Caco-2 (cell line): ENCODE data around the gene ATIC. TPM values are rescaled to one million over a fixed set of nuclear protein-coding genes. Genes with fewer than 3 reads are reported as not detected.

Experiments
- BruUV-seq: library from RNA; stranded (reverse); fragments of 400-500 nt; replicated peaks from 2 replicates; lab custom pipeline; 2021; lab: Mats Ljungman, UMichigan
- CTCF ChIA-PET: fragments of 300-600 bp; sonication (Branson Sonifier 250); formaldehyde crosslinking; loops from one replicate; lab custom pipeline; 2022; ENCODE audit warnings: antibody characterized with exemption; lab: Charles Lee
- POLR2A ChIA-PET: fragments of 300-600 bp; sonication (Branson Sonifier 250); formaldehyde crosslinking; loops from one replicate; lab custom pipeline; 2022; ENCODE audit warnings: antibody characterized with exemption; lab: Charles Lee
- DNase-seq, 2 experiments: peaks; one replicate each; pipeline versions ENCODE4 v3.0.0 to v3.0.0-alpha.2; 2020 to 2022
- H3K27me3 ChIP-seq: replicated peaks from 2 replicates; pipeline ENCODE4 v1.6.0; 2011; ENCODE audit warnings: low read length; ENCODE audit not compliant: control insufficient read depth, insufficient read depth
- H3K36me3 ChIP-seq: 2 replicates; pipeline ENCODE4 v1.5.1; 2011; ENCODE audit warnings: low read length; ENCODE audit not compliant: control insufficient read depth, insufficient read depth
- H3K4me1 ChIP-seq: fragments of 250-450 bp; sonication (Bioruptor Pico); 2 replicates; pipeline ENCODE4 v1.5.1; 2020; ENCODE audit warnings: mild to moderate bottlenecking
- H3K4me3 ChIP-seq: 2 replicates; pipeline ENCODE4 v1.5.1; 2011; ENCODE audit warnings: low read depth, mild to moderate bottlenecking, control low read depth, low read length
- H3K9me3 ChIP-seq: fragments of 250-450 bp; sonication (Bioruptor Pico); 2 replicates; pipeline ENCODE4 v1.5.1; 2020; ENCODE audit warnings: mild to moderate bottlenecking, moderate library complexity
- H3K27ac Mint-ChIP-seq: one replicate; pipeline ENCODE4 v1.8.0; 2022; ENCODE audit warnings: mixed read lengths; ENCODE audit not compliant: unreplicated experiment
- H3K27me3 Mint-ChIP-seq: one replicate; pipeline ENCODE4 v1.8.0; 2022; ENCODE audit warnings: mixed read lengths; ENCODE audit not compliant: insufficient read depth, unreplicated experiment
- H3K36me3 Mint-ChIP-seq: one replicate; pipeline ENCODE4 v1.8.0; 2022; ENCODE audit warnings: mild to moderate bottlenecking, mixed read lengths; ENCODE audit not compliant: insufficient read depth, unreplicated experiment
- H3K4me1 Mint-ChIP-seq: one replicate; pipeline ENCODE4 v1.8.0; 2022; ENCODE audit warnings: low read depth, mixed read lengths; ENCODE audit not compliant: unreplicated experiment
- H3K4me3 Mint-ChIP-seq: one replicate; pipeline ENCODE4 v1.8.0; 2022; ENCODE audit warnings: mild to moderate bottlenecking, moderate library complexity, mixed read lengths; ENCODE audit not compliant: unreplicated experiment
- H3K9me3 Mint-ChIP-seq: one replicate; pipeline ENCODE4 v1.8.0; 2022; ENCODE audit warnings: mixed read lengths; ENCODE audit not compliant: unreplicated experiment
- CTCF ChIP-seq, 2 experiments: fragments of 200-600 bp in 1 of 2; IDR thresholded peaks; 1 replicate in 1 of 2; 2 replicates in 1 of 2; pipeline versions ENCODE4 v1.5.1 to v1.8.0; 2011 to 2022; ENCODE audit warnings: antibody characterized with exemption in 1 of 2, control low read depth in 1 of 2, inconsistent platforms in 1 of 2, low read depth in 1 of 2, low read length in 1 of 2, mild to moderate bottlenecking in 1 of 2, moderate library complexity in 1 of 2; ENCODE audit not compliant: insufficient read depth in 1 of 2, severe bottlenecking in 1 of 2, unreplicated experiment in 1 of 2
- intact Hi-C: fragments of 100-400 bp; cut with micrococcal nuclease; formaldehyde crosslinking; loops from one replicate; pipeline ENCODE4 v1.10.0; 2022; ENCODE audit not compliant: unreplicated experiment
- total RNA-seq: library from RNA; stranded (reverse); gene quantifications from 2 replicates; pipeline ENCODE4 v1.2.3, GENCODE V29; 2022

The ATIC gene
- total RNA-seq, 1 experiment from 2014 or later = 318 TPM

- no peak for TF ChIP-seq CTCF (IDR thresholded peaks at IDR 0.05; ENCODE audit: insufficient read depth in 1 of 2, low read depth in 1 of 2, low read length in 1 of 2, severe bottlenecking in 1 of 2, unreplicated experiment in 1 of 2)
- BruUV-seq = no TSS peak
- no peaks in the 10 kb centered on the region for H3K9me3 ChIP-seq
- H3K4me3 Mint-ChIP-seq = no peak overlapping the region
- H3K36me3 ChIP-seq = no peaks in the 10 kb centered on the region
- no peaks in the 10 kb centered on the region for H3K36me3 Mint-ChIP-seq
- H3K27me3 Mint-ChIP-seq = no peaks in the 10 kb centered on the region
- H3K27me3 ChIP-seq = no peaks in the 10 kb centered on the region
- H3K9me3 Mint-ChIP-seq = peaks cover 14% of the 10 kb centered on the region
- peaks cover 5% of the 10 kb centered on the region for H3K4me1 Mint-ChIP-seq
- H3K4me3 ChIP-seq = no peak overlapping the region
- ChIA-PET POLR2A (no interaction called here), CTCF (no interaction called here)
- intact Hi-C loops = loop anchor here (5.0 kb wide), 1 partner anchor 661 kb away; no protein-coding TSS in a partner anchor
- H3K4me1 ChIP-seq = peaks cover 3% of the 10 kb centered on the region; the same call in 1 of the 2 replicates
- no peak for DNase-seq
- no peak overlapping the region for H3K27ac Mint-ChIP-seq
Observed at GRCh38 chr2:215271446-215271845, 40.4 kb upstream of the ATIC start.

- intact Hi-C loops = loop anchor here (5.0 kb wide), 1 partner anchor 659 kb away; no protein-coding TSS in a partner anchor
- no TSS peak for BruUV-seq
- CTCF ChIA-PET = no interaction called here
Observed at GRCh38 chr2:215272918-215273317, 38.9 kb upstream of the ATIC start.

DNA sequence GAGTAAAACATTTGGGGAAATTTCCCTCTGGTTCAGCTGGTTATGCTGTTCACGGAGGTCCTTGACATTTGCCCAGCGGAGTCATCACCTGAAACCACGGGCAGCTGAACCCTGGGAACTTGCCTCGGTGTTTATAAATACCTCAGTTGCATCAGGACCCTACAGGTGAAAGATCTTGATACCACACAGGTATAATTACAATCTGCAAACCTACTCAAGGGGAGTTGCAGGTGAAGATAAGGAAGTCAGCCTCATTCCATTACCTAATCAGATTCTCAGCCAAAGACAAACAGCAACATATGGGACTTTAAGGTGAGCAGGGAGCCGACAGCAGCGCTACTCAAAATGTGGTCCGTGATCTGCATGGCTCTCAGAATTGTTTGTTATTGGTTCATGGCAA lies 37.0 kb upstream of the ATIC start:
- Histone ChIP-seq H3K27me3 (no peaks in the 10 kb centered on the region), H3K9me3 (no peaks in the 10 kb centered on the region), H3K4me3 (no peak overlapping the region), H3K4me1 (no peaks in the 10 kb centered on the region), H3K36me3 (no peaks in the 10 kb centered on the region)
- H3K9me3 Mint-ChIP-seq = no peaks in the 10 kb centered on the region
- no peak overlapping the region for H3K4me3 Mint-ChIP-seq
- BruUV-seq = no TSS peak
- ChIA-PET POLR2A (no interaction called here), CTCF (no interaction called here)
- no peaks in the 10 kb centered on the region for H3K36me3 Mint-ChIP-seq
- DNase-seq = no peak
- no peaks in the 10 kb centered on the region for H3K27me3 Mint-ChIP-seq
- no peak overlapping the region for H3K27ac Mint-ChIP-seq
- TF ChIP-seq CTCF (IDR thresholded peaks at IDR 0.05; ENCODE audit: insufficient read depth in 1 of 2, low read depth in 1 of 2, low read length in 1 of 2, severe bottlenecking in 1 of 2, unreplicated experiment in 1 of 2) = no peak
- H3K4me1 Mint-ChIP-seq = peaks cover 5% of the 10 kb centered on the region
- intact Hi-C loops = loop anchor here (5.0 kb wide), 1 partner anchor 657 kb away; no protein-coding TSS in a partner anchor

More at GRCh38 chr2:215272918-215273317, 38.9 kb upstream of the ATIC start:
- Mint-ChIP-seq H3K27ac (no peak overlapping the region), H3K4me3 (no peak overlapping the region), H3K4me1 (peaks cover 5% of the 10 kb centered on the region), H3K27me3 (no peaks in the 10 kb centered on the region), H3K36me3 (no peaks in the 10 kb centered on the region), H3K9me3 (peaks cover 7% of the 10 kb centered on the region)
- H3K4me3 ChIP-seq = no peak overlapping the region
- TF ChIP-seq CTCF (IDR thresholded peaks at IDR 0.05; ENCODE audit: insufficient read depth in 1 of 2, low read depth in 1 of 2, low read length in 1 of 2, severe bottlenecking in 1 of 2, unreplicated experiment in 1 of 2) = no peak
- no peaks in the 10 kb centered on the region for H3K27me3 ChIP-seq
- POLR2A ChIA-PET = no interaction called here
- H3K9me3 ChIP-seq = no peaks in the 10 kb centered on the region
- peaks cover 3% of the 10 kb centered on the region; the same call in 1 of the 2 replicates for H3K4me1 ChIP-seq
- no peak for DNase-seq
- H3K36me3 ChIP-seq = no peaks in the 10 kb centered on the region
